Measurements from ENCODE around the gene PAK5.

GRCh38 chr20:9535449-9535848 is 303.4 kb downstream of the PAK5 start:
- TF ChIP-seq, protein P1, sequence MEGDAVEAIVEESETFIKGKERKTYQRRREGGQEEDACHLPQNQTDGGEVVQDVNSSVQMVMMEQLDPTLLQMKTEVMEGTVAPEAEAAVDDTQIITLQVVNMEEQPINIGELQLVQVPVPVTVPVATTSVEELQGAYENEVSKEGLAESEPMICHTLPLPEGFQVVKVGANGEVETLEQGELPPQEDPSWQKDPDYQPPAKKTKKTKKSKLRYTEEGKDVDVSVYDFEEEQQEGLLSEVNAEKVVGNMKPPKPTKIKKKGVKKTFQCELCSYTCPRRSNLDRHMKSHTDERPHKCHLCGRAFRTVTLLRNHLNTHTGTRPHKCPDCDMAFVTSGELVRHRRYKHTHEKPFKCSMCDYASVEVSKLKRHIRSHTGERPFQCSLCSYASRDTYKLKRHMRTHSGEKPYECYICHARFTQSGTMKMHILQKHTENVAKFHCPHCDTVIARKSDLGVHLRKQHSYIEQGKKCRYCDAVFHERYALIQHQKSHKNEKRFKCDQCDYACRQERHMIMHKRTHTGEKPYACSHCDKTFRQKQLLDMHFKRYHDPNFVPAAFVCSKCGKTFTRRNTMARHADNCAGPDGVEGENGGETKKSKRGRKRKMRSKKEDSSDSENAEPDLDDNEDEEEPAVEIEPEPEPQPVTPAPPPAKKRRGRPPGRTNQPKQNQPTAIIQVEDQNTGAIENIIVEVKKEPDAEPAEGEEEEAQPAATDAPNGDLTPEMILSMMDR (IDR thresholded peaks at IDR 0.05), result no peak
- TF ChIP-seq SIN3A (IDR thresholded peaks at IDR 0.05; ENCODE audit: borderline replicate concordance, insufficient read depth, low read depth, low read length) (no peak), POLR2AphosphoS5 (IDR thresholded peaks at IDR 0.05; ENCODE audit: low read depth, low read length) (no peak), TCF7L2 (IDR thresholded peaks at IDR 0.05; ENCODE audit: low read depth, low read length) (no peak)
- TF ChIP-seq, protein P2, sequence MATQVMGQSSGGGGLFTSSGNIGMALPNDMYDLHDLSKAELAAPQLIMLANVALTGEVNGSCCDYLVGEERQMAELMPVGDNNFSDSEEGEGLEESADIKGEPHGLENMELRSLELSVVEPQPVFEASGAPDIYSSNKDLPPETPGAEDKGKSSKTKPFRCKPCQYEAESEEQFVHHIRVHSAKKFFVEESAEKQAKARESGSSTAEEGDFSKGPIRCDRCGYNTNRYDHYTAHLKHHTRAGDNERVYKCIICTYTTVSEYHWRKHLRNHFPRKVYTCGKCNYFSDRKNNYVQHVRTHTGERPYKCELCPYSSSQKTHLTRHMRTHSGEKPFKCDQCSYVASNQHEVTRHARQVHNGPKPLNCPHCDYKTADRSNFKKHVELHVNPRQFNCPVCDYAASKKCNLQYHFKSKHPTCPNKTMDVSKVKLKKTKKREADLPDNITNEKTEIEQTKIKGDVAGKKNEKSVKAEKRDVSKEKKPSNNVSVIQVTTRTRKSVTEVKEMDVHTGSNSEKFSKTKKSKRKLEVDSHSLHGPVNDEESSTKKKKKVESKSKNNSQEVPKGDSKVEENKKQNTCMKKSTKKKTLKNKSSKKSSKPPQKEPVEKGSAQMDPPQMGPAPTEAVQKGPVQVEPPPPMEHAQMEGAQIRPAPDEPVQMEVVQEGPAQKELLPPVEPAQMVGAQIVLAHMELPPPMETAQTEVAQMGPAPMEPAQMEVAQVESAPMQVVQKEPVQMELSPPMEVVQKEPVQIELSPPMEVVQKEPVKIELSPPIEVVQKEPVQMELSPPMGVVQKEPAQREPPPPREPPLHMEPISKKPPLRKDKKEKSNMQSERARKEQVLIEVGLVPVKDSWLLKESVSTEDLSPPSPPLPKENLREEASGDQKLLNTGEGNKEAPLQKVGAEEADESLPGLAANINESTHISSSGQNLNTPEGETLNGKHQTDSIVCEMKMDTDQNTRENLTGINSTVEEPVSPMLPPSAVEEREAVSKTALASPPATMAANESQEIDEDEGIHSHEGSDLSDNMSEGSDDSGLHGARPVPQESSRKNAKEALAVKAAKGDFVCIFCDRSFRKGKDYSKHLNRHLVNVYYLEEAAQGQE (IDR thresholded peaks at IDR 0.05; ENCODE audit: insufficient read depth in 1 of 2, low read depth in 2 of 2, low read length in 1 of 2), result no peak

Data from Panc1 (cell line).